Cardiac muscle cell (in vitro differentiated cells and primary cell): ENCODE data around the gene ITPR2. TPM values are rescaled to one million over a fixed set of nuclear protein-coding genes. Genes with fewer than 3 reads are reported as not detected.

Experiments used
- DNase-seq, 2 donors: peaks; one replicate each; pipeline versions ENCODE4 v3.0.0 to v3.0.0-alpha.2; 2010 to 2017; ENCODE audit warnings: low read depth in 1 of 2, low spot score in 1 of 2
- H3K27ac ChIP-seq: fragments of 200-600 bp; sonication (generic); 2 replicates; pipeline ENCODE4 v1.5.1; 2016
- H3K27me3 ChIP-seq: fragments of 200-600 bp; sonication (generic); 2 replicates; pipeline ENCODE4 v1.6.0; 2016; ENCODE audit warnings: control low read depth
- H3K36me3 ChIP-seq: fragments of 200-600 bp; sonication (generic); 2 replicates; pipeline ENCODE4 v1.5.1; 2016; ENCODE audit warnings: control low read depth
- H3K4me1 ChIP-seq: fragments of 200-600 bp; sonication (generic); 2 replicates; pipeline ENCODE4 v1.8.1; 2017; ENCODE audit warnings: low read depth, mild to moderate bottlenecking, mixed run types
- H3K4me3 ChIP-seq: fragments of 200-600 bp; sonication (generic); 2 replicates; pipeline ENCODE4 v1.5.1; 2016; ENCODE audit warnings: mild to moderate bottlenecking
- H3K9me3 ChIP-seq: fragments of 200-600 bp; sonication (generic); 2 replicates; pipeline ENCODE4 v1.5.1; 2017; ENCODE audit warnings: low read depth, mild to moderate bottlenecking, control low read depth
- CTCF ChIP-seq: IDR thresholded peaks from 2 replicates; pipeline ENCODE4 v1.5.1; 2012; ENCODE audit warnings: low read depth, mild to moderate bottlenecking, low read length
- polyA plus RNA-seq: library from polyadenylated mRNA; unstranded; fragments of >200 nt; fragmentation: Nextera tagmentation; extraction: Ambion mirVana; gene quantifications from 2 replicates; pipeline ENCODE4 v1.2.1, GENCODE V29; 2016
- total RNA-seq: library from RNA; depleted of rRNA; stranded (reverse); fragments of >200 nt; gene quantifications from 2 replicates; pipeline ENCODE4 v1.2.3, GENCODE V29; 2016

ITPR2 gene
- total and polyA plus RNA-seq, 2 experiments from 2014 or later: 4.8 to 5.1 TPM

GRCh38 chr12:26360062-26360461 is 472.9 kb downstream of the ITPR2 start:
- TF ChIP-seq CTCF: no peak
- no peaks in the 10 kb centered on the region for H3K27me3 ChIP-seq
- H3K9me3 ChIP-seq: no peaks in the 10 kb centered on the region
- H3K4me3 ChIP-seq: no peak overlapping the region
- no peaks in the 10 kb centered on the region for H3K4me1 ChIP-seq
- DNase-seq: no peak
- H3K27ac ChIP-seq: no peak overlapping the region
- H3K36me3 ChIP-seq: no peaks in the 10 kb centered on the region

GRCh38 chr12:26359576-26359975 is 473.4 kb downstream of the ITPR2 start:
- no peak for DNase-seq

GRCh38 chr12:26358651-26359050 is 474.3 kb downstream of the ITPR2 start:
- no peaks in the 10 kb centered on the region for H3K27me3 ChIP-seq
- no peaks in the 10 kb centered on the region for H3K36me3 ChIP-seq
- DNase-seq: no peak
- no peak overlapping the region for H3K27ac ChIP-seq
- no peak for TF ChIP-seq CTCF
- no peaks in the 10 kb centered on the region for H3K4me1 ChIP-seq
- no peak overlapping the region for H3K4me3 ChIP-seq
- no peaks in the 10 kb centered on the region for H3K9me3 ChIP-seq

More at GRCh38 chr12:26359576-26359975, 473.4 kb downstream of the ITPR2 start:
- H3K36me3 ChIP-seq: no peaks in the 10 kb centered on the region
- H3K27ac ChIP-seq: no peak overlapping the region
- H3K4me1 ChIP-seq: no peaks in the 10 kb centered on the region
- no peaks in the 10 kb centered on the region for H3K9me3 ChIP-seq
- H3K27me3 ChIP-seq: no peaks in the 10 kb centered on the region
- H3K4me3 ChIP-seq: no peak overlapping the region
- TF ChIP-seq CTCF: no peak

- no peak for DNase-seq
- no peak for TF ChIP-seq CTCF
- Histone ChIP-seq H3K4me1 (no peaks in the 10 kb centered on the region), H3K9me3 (no peaks in the 10 kb centered on the region), H3K27me3 (no peaks in the 10 kb centered on the region), H3K4me3 (no peak overlapping the region), H3K36me3 (no peaks in the 10 kb centered on the region), H3K27ac (no peak overlapping the region)
Measured at GRCh38 chr12:26347300-26347699, 485.7 kb downstream of the ITPR2 start.

- Histone ChIP-seq H3K4me1 (no peaks in the 10 kb centered on the region), H3K27me3 (no peaks in the 10 kb centered on the region), H3K4me3 (no peak overlapping the region), H3K27ac (no peak overlapping the region), H3K9me3 (no peaks in the 10 kb centered on the region), H3K36me3 (no peaks in the 10 kb centered on the region)
- TF ChIP-seq CTCF: no peak
- DNase-seq: peak in 1 of 2 donors; percentile 9
Measured at GRCh38 chr12:26346736-26347135, 486.3 kb downstream of the ITPR2 start.
